ENCODE results near the gene AMBP. TPM values are rescaled to one million over a fixed set of nuclear protein-coding genes. Genes with fewer than 3 reads are reported as not detected.
A peak's percentile ranks its signal among the peaks of the same experiment; 100 is the strongest.

AMBP gene
- polyA plus RNA-seq, 6 donors from 2014 or later: not detected

DNA sequence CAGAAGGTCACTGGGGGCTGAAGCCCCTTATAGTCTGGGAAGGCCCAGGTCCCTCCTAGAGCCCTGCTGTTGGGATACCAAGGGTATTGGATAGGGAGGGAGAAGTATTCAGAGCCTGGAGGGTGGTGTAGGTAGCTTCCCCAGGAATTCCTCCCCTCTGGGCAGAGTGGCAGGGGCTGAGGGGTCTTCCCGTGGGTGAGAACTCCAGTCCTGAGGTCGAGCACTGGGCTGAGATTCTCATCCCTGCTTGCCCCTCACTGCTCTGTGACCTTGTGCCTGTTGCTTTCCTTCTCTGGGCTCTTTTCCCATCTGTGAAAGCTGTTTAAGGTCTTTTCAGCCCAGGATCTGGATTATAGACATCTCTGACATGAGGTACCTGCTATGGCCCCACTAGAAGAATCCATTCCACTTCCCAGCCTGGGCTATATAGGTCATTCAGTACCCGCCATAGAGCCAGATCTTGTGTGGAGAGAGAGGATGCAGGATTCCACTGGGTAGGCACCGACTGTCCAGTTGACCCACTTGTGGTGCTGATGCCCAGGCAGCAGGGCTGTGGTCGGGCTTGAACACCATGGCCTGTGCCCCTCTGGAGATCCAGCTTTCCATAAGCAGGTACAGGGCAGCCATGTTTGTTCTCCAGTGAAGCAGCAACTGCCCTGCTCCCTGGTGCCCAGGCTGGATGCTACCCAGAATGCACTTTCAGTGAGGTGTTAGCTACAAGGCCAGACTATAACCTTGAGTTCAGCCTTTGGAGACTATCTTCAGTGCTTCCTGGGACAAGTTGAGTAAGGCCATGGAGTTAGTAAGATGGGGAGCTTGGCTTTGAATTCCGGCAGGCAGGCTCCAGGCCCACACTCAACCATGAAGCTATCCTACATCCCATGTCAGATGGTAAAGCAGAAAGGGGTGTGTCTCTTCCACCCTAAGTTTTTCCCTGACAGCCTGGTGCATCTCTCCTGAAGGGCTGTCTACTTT is 60.1 kb downstream of the AMBP start:
- H3K36me3 Mint-ChIP-seq: peaks cover 17 to 22% of the 10 kb centered on the region in 2 donors
- no peak for DNase-seq
- H3K4me1 Mint-ChIP-seq: no peaks in the 10 kb centered on the region
- H3K27ac Mint-ChIP-seq: peak overlapping the region in 1 of 6 donors; percentile 49
- H3K9me3 Mint-ChIP-seq: peaks cover 0 to 25% (median 8%) of the 10 kb centered on the region in 7 donors
- no peak for ATAC-seq (ENCODE audit: low read depth in 2 of 2)
- H3K4me3 Mint-ChIP-seq: peak overlapping the region in 1 of 8 donors; percentile 30
- no peaks in the 10 kb centered on the region for H3K27me3 Mint-ChIP-seq

DNA sequence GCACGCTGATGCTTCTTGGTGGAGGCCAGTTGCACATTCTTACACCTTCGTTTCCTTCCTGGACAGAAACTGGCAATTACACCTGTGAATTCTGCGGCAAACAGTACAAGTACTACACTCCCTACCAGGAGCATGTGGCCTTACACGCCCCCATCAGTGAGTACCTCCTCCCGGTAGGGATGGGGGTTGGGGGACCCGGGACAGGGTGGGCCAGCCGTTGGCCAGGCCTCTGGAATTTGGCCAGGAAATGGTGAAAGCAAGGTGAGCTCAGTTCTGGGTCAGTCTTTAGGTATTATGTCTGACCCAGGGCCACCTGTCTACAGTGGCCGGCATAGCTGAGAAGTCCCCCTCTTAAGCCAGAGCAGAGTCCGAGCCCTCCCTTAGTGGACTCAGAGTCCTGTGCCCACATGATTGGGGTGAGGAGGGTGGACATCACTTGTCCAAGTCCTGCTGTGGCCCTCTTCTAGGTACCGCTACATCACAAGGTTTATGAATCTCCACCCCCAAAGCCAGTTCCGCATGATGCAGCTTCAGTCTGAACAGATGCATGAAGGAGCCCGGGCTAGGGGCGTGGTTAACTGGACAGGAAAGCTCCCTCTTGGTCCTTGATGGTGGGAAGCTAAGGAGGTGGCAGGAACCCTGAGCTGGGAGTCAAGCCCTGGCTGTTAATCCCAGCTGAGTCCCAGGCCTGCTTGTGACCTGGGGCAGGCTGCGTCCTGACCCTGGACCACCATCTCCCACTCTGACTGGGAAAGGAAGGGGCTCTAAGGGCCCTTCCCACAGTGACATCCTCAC is 61.3 kb downstream of the AMBP start:
- Mint-ChIP-seq H3K27me3 (no peaks in the 10 kb centered on the region), H3K4me1 (no peaks in the 10 kb centered on the region), H3K27ac (peak overlapping the region in 1 of 6 donors; percentile 17), H3K36me3 (peaks cover 11 to 18% of the 10 kb centered on the region in 2 donors), H3K4me3 (no peak overlapping the region), H3K9me3 (peaks cover 5 to 22% (median 7%) of the 10 kb centered on the region in 7 donors)
- ATAC-seq (ENCODE audit: low read depth in 2 of 2) (no peak), DNase-seq (no peak)

DNA sequence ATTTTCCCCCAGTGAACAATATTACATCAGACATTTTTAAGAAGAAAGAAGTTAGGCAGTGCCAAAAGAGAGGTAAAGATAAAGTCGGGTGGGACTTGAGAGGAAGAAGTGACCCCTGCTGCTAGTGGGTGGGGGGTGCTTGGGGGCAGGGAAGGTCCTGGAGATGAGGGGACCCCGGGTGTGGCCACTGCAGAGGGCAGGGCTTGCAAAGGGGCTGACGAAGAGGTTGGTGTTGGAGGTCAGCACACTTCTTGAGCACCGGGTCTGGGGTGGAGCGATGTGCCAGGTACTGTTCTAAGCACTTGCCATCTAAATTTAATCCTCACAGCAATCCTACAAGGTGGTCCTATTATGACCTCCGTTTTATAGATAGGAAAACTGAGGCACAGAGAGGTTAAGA is 62.0 kb downstream of the AMBP start:
- H3K4me3 Mint-ChIP-seq: no peak overlapping the region
- H3K9me3 Mint-ChIP-seq: peaks cover 6 to 23% (median 10%) of the 10 kb centered on the region in 7 donors
- H3K27ac Mint-ChIP-seq: no peak overlapping the region
- H3K27me3 Mint-ChIP-seq: no peaks in the 10 kb centered on the region
- peaks cover 18% of the 10 kb centered on the region in 2 donors for H3K36me3 Mint-ChIP-seq
- DNase-seq (no peak), ATAC-seq (ENCODE audit: low read depth in 2 of 2) (no peak)
- H3K4me1 Mint-ChIP-seq: no peaks in the 10 kb centered on the region

DNA sequence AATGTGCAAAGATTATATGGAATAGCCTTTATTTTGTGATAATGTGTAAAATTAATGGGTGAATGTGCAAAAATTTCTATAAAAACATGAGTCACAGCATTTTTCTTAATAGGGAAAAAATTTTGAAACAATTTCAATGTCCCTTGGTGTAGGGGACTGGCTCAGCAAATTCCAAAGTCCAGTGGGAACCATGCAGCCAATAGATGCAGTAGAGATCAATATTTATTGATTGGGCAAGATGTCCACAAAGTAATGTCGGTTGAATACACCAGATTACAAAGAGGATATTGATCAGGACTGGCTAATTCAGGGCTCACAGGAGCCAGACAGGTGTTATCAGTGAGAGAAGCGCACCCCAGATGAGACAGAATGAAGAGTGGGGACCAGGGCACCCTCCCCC is 62.5 kb downstream of the AMBP start:
- no peak for DNase-seq
- H3K27me3 Mint-ChIP-seq: no peaks in the 10 kb centered on the region
- H3K4me1 Mint-ChIP-seq: no peaks in the 10 kb centered on the region
- peaks cover 20 to 22% of the 10 kb centered on the region in 2 donors for H3K36me3 Mint-ChIP-seq
- H3K4me3 Mint-ChIP-seq: no peak overlapping the region
- H3K9me3 Mint-ChIP-seq: peaks cover 6 to 23% (median 12%) of the 10 kb centered on the region in 7 donors
- no peak for ATAC-seq (ENCODE audit: low read depth in 2 of 2)
- H3K27ac Mint-ChIP-seq: no peak overlapping the region

DNA sequence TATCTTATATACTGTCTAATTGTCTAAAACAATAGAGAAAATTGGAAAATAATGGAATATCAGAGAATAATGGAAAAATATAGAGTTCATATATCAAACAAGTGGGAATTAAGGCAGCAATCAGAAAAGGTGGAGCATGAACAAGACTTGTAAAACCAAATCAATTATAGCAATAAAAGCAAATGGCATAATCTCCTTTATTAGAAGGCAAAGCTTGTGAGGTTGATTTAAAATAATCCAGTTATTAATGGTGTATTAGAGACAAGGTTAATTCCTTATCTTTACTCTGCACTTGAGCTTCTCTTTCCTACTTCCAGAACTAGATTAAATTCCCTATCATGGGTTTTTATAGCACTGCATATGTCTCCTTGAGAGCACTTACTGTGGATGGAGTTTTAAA is 64.1 kb downstream of the AMBP start:
- Mint-ChIP-seq H3K4me1 (no peaks in the 10 kb centered on the region), H3K36me3 (peaks cover 12 to 17% of the 10 kb centered on the region in 2 donors), H3K4me3 (no peak overlapping the region), H3K27ac (no peak overlapping the region), H3K27me3 (no peaks in the 10 kb centered on the region), H3K9me3 (peaks cover 6 to 23% (median 12%) of the 10 kb centered on the region in 7 donors)
- ATAC-seq (ENCODE audit: low read depth in 2 of 2) (no peak), DNase-seq (no peak)

DNA sequence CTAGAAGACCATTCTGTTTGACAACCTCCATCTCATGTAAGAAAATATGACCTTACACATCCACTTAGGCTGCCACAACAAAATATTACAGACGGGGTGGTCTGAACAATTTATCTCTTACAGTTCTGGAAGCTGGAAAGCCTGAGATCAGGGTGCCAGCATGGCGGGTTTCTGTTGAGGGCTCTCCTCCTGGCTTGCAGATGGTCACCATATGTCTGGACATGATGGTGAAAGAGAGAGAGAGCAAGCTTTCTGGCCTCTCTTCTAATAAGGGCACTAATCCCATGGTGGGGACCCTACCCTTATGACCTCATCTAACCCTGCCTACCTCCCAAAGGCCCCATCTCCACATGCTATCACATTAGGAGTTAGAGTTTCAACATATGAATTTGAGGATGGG is 66.0 kb downstream of the AMBP start:
- peaks cover 6 to 23% (median 12%) of the 10 kb centered on the region in 7 donors for H3K9me3 Mint-ChIP-seq
- H3K36me3 Mint-ChIP-seq: peaks cover 12 to 14% of the 10 kb centered on the region in 2 donors
- no peak overlapping the region for H3K27ac Mint-ChIP-seq
- ATAC-seq (ENCODE audit: low read depth in 2 of 2) (no peak), DNase-seq (no peak)
- H3K27me3 Mint-ChIP-seq: no peaks in the 10 kb centered on the region
- H3K4me1 Mint-ChIP-seq: no peaks in the 10 kb centered on the region
- H3K4me3 Mint-ChIP-seq: no peak overlapping the region

DNA sequence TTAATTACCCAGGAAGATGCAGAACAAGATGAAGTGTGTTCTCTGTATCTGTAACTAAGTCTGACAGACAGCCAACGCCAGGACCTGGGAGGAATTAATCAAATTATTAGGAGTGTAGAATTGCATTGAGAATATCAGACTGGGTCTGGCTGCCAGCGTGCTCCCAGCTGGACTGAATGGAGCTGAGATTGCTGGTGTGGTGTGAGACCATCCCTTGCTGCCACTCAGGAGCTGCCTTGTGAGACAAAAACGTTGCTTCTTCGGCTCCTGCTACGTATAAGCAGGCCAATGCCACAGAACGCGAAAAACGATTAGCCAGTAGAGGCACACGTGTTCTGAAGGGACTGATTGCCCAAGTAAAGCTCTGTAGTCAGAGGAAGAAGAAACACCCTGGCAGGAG is 66.8 kb downstream of the AMBP start:
- no peaks in the 10 kb centered on the region for H3K27me3 Mint-ChIP-seq
- ATAC-seq (ENCODE audit: low read depth in 2 of 2) (no peak), DNase-seq (no peak)
- peaks cover 12 to 14% of the 10 kb centered on the region in 2 donors for H3K36me3 Mint-ChIP-seq
- no peak overlapping the region for H3K27ac Mint-ChIP-seq
- peaks cover 6 to 23% (median 12%) of the 10 kb centered on the region in 7 donors for H3K9me3 Mint-ChIP-seq
- H3K4me3 Mint-ChIP-seq: no peak overlapping the region
- H3K4me1 Mint-ChIP-seq: no peaks in the 10 kb centered on the region

Other genes starting within 250 kb of the AMBP start
- 1 to 10 TPM in 5 of 6 donors, under 1 TPM in 1; 1.00 to 3.2 (median 2.2) TPM for gene ZNF618, start 202.0 kb downstream of the AMBP start, polyA plus RNA-seq (ENCODE audit: low read depth in 6 of 6)
- not detected for gene KIF12, start 21.0 kb upstream of the AMBP start, polyA plus RNA-seq (ENCODE audit: low read depth in 6 of 6)
- gene COL27A1, start 77.2 kb upstream of the AMBP start, polyA plus RNA-seq (ENCODE audit: low read depth in 6 of 6): under 1 TPM in 1 of 6 donors, not detected in 5; 0.04 TPM
- not detected for gene ORM1, start 244.8 kb upstream of the AMBP start, polyA plus RNA-seq (ENCODE audit: low read depth in 6 of 6)

All from naive B cell (primary cell).